PFSK-1 (cell line): ENCODE measurements around the gene CEP55.

ENCODE experiments used
- FOXP2 ChIP-seq: optimal IDR thresholded peaks from 2 replicates; pipeline ENCODE3; 2011; ENCODE audit warnings: borderline replicate concordance, control low read depth, inconsistent platforms; ENCODE audit not compliant: insufficient read depth; ENCODE audit errors: extremely low read length, extremely low read depth
- POLR2AphosphoS5 ChIP-seq: IDR thresholded peaks from 2 replicates; pipeline ENCODE4 v1.6.1; 2012; ENCODE audit warnings: low read depth, mild to moderate bottlenecking, control low read depth, low read length, moderate library complexity
- REST ChIP-seq, 2 experiments: IDR thresholded peaks; 2 replicates each; pipeline versions ENCODE4 v1.6.1 to v1.8.0; 2011 to 2012; ENCODE audit warnings: low read depth in 2 of 2, low read length in 2 of 2, control low read depth in 1 of 2, inconsistent platforms in 1 of 2, mild to moderate bottlenecking in 1 of 2, moderate library complexity in 1 of 2; ENCODE audit not compliant: insufficient read depth in 1 of 2
- SIN3A ChIP-seq: IDR thresholded peaks from 2 replicates; pipeline ENCODE4 v1.6.1; 2012; ENCODE audit warnings: mild to moderate bottlenecking, low read length, moderate library complexity, borderline replicate concordance; ENCODE audit not compliant: insufficient read depth
- TAF1 ChIP-seq: IDR thresholded peaks from 2 replicates; pipeline ENCODE4 v1.6.1; 2012; ENCODE audit warnings: low read length, control low read depth, borderline replicate concordance; ENCODE audit not compliant: insufficient read depth

The CEP55 gene

GRCh38 chr10:93452143-93452542 is 44.3 kb upstream of the CEP55 start:
- TF ChIP-seq TAF1, result no peak
- no peak for TF ChIP-seq SIN3A
- TF ChIP-seq POLR2AphosphoS5, result no peak
- TF ChIP-seq REST (IDR thresholded peaks at IDR 0.05; ENCODE audit: insufficient read depth in 1 of 2, low read depth in 2 of 2, low read length in 2 of 2), result no peak
- no peak for TF ChIP-seq FOXP2

GRCh38 chr10:93454146-93454545 is 42.3 kb upstream of the CEP55 start:
- TF ChIP-seq TAF1, result no peak
- TF ChIP-seq SIN3A, result no peak
- TF ChIP-seq REST (IDR thresholded peaks at IDR 0.05; ENCODE audit: insufficient read depth in 1 of 2, low read depth in 2 of 2, low read length in 2 of 2), result no peak
- TF ChIP-seq POLR2AphosphoS5, result no peak
- TF ChIP-seq FOXP2, result no peak

- TF ChIP-seq REST (IDR thresholded peaks at IDR 0.05; ENCODE audit: insufficient read depth in 1 of 2, low read depth in 2 of 2, low read length in 2 of 2) (no peak), TAF1 (no peak), SIN3A (no peak), POLR2AphosphoS5 (no peak), FOXP2 (no peak)
Observed at GRCh38 chr10:93454736-93455135, 41.7 kb upstream of the CEP55 start.

GRCh38 chr10:93456480-93456879 is 39.9 kb upstream of the CEP55 start:
- TF ChIP-seq POLR2AphosphoS5, result no peak
- no peak for TF ChIP-seq FOXP2
- no peak for TF ChIP-seq TAF1
- TF ChIP-seq REST (IDR thresholded peaks at IDR 0.05; ENCODE audit: insufficient read depth in 1 of 2, low read depth in 2 of 2, low read length in 2 of 2), result no peak
- no peak for TF ChIP-seq SIN3A

GRCh38 chr10:93457511-93457910 is 38.9 kb upstream of the CEP55 start:
- TF ChIP-seq SIN3A (no peak), TAF1 (no peak), REST (IDR thresholded peaks at IDR 0.05; ENCODE audit: insufficient read depth in 1 of 2, low read depth in 2 of 2, low read length in 2 of 2) (no peak), POLR2AphosphoS5 (no peak), FOXP2 (no peak)
